ENCODE measurements around the gene PCP4L1.
"Not testable (repeated sequence)": the region's sequence is repeated elsewhere in the genome, so short reads cannot be mapped to it uniquely, and the experiment has no call there.

Gene PCP4L1

GRCh38 chr1:161228032-161228431 is 30.5 kb upstream of the PCP4L1 start:
- no peak for DNase-seq (ENCODE audit: low read depth)

- DNase-seq (ENCODE audit: low read depth), result no peak
Measured at GRCh38 chr1:161229896-161230295, 28.6 kb upstream of the PCP4L1 start.

GRCh38 chr1:161230762-161231161 is 27.8 kb upstream of the PCP4L1 start:
- no peak for DNase-seq (ENCODE audit: low read depth)

- no peak for DNase-seq (ENCODE audit: low read depth)
Measured at GRCh38 chr1:161233102-161233501, 25.4 kb upstream of the PCP4L1 start.

- no peak for DNase-seq (ENCODE audit: low read depth)
Measured at GRCh38 chr1:161235957-161236775, 22.4 kb upstream of the PCP4L1 start.

- DNase-seq (ENCODE audit: low read depth), result no peak
Measured at GRCh38 chr1:161238039-161238473, 20.5 kb upstream of the PCP4L1 start, which contains the start of gene NR1I3. NR1I3 (minus strand) TSS chr1:161238203; CDS start chr1:161236565, 1,638 bp downstream.

- no peak for DNase-seq (ENCODE audit: low read depth)
Measured at GRCh38 chr1:161241682-161242081, 16.9 kb upstream of the PCP4L1 start.

- no peak for DNase-seq (ENCODE audit: low read depth)
Measured at GRCh38 chr1:161242313-161242712, 16.2 kb upstream of the PCP4L1 start.

- no peak for DNase-seq (ENCODE audit: low read depth)
Measured at GRCh38 chr1:161244888-161245287, 13.7 kb upstream of the PCP4L1 start.

- not testable (repeated sequence) for DNase-seq (ENCODE audit: low read depth)
Measured at GRCh38 chr1:161250100-161250499, 8.4 kb upstream of the PCP4L1 start.

GRCh38 chr1:161250829-161251228 is 7.7 kb upstream of the PCP4L1 start:
- no peak for DNase-seq (ENCODE audit: low read depth)

- no peak for DNase-seq (ENCODE audit: low read depth)
Measured at GRCh38 chr1:161251579-161251978, 7.0 kb upstream of the PCP4L1 start.

- not testable (repeated sequence) for DNase-seq (ENCODE audit: low read depth)
Measured at GRCh38 chr1:161255302-161255701, 3.2 kb upstream of the PCP4L1 start.

GRCh38 chr1:161255955-161256520 is 2.5 kb upstream of the PCP4L1 start:
- DNase-seq (ENCODE audit: low read depth), result not testable (repeated sequence)

GRCh38 chr1:161257109-161257508 is 1.4 kb upstream of the PCP4L1 start:
- DNase-seq (ENCODE audit: low read depth), result not testable (repeated sequence)

- DNase-seq (ENCODE audit: low read depth), result no peak
Measured at GRCh38 chr1:161259345-161259702, 779 bp downstream of the PCP4L1 start.

- DNase-seq (ENCODE audit: low read depth), result no peak
Measured at GRCh38 chr1:161259765-161260164, 1.2 kb downstream of the PCP4L1 start.

- no peak for DNase-seq (ENCODE audit: low read depth)
Measured at GRCh38 chr1:161260376-161261260, 2.1 kb downstream of the PCP4L1 start.

GRCh38 chr1:161261261-161262235 is 3.0 kb downstream of the PCP4L1 start:
- DNase-seq (ENCODE audit: low read depth), result no peak

- no peak for DNase-seq (ENCODE audit: low read depth)
Measured at GRCh38 chr1:161265305-161265704, 6.8 kb downstream of the PCP4L1 start.

- no peak for DNase-seq (ENCODE audit: low read depth)
Measured at GRCh38 chr1:161266202-161266601, 7.7 kb downstream of the PCP4L1 start.
